GM19035 (cell line): ENCODE data around the gene NHERF2.
"Not testable (repeated sequence)": the region's sequence is repeated elsewhere in the genome, so short reads cannot be mapped to it uniquely, and the experiment has no call there.

Experiments used
- ATAC-seq: cut with Tn5 transposase; IDR thresholded peaks from one replicate; pipeline ENCODE4 v1.9.1; 2021; ENCODE audit not compliant: unreplicated experiment

The NHERF2 gene

GRCh38 chr16:2004795-2005517 lies 21.7 kb upstream of the NHERF2 start:
- no peak for ATAC-seq

- ATAC-seq: no peak
These were observed 21.1 kb upstream of the NHERF2 start for GRCh38 chr16:2005646-2006045.

- ATAC-seq: no peak
These were observed 20.4 kb upstream of the NHERF2 start for GRCh38 chr16:2006317-2006716.

GRCh38 chr16:2007081-2007836 lies 19.4 kb upstream of the NHERF2 start:
- no peak for ATAC-seq

GRCh38 chr16:2008009-2008526 lies 18.6 kb upstream of the NHERF2 start:
- no peak for ATAC-seq

GRCh38 chr16:2008631-2009163 lies 18.0 kb upstream of the NHERF2 start:
- no peak for ATAC-seq

GRCh38 chr16:2009164-2009711 lies 17.5 kb upstream of the NHERF2 start:
- ATAC-seq: peak; percentile 39

- peak; percentile 88 for ATAC-seq
These were observed 16.8 kb upstream of the NHERF2 start, which contains the start of gene ZNF598 for GRCh38 chr16:2009791-2010510. Gene ZNF598 (minus strand): TSS chr16:2009821.

- not testable (repeated sequence) for ATAC-seq
These were observed 15.0 kb upstream of the NHERF2 start for GRCh38 chr16:2011726-2012125.

GRCh38 chr16:2013527-2013926 lies 13.2 kb upstream of the NHERF2 start:
- no peak for ATAC-seq

GRCh38 chr16:2015117-2015946 lies 11.4 kb upstream of the NHERF2 start:
- ATAC-seq: no peak

GRCh38 chr16:2015947-2016208 lies 10.8 kb upstream of the NHERF2 start:
- ATAC-seq: no peak

- no peak for ATAC-seq
These were observed 10.2 kb upstream of the NHERF2 start for GRCh38 chr16:2016407-2016922.

GRCh38 chr16:2019518-2019920 lies 7.2 kb upstream of the NHERF2 start, which contains the start of gene NPW:
Gene NPW (plus strand): TSS chr16:2019785.
- ATAC-seq: no peak

GRCh38 chr16:2019921-2020831 lies 6.5 kb upstream of the NHERF2 start:
- ATAC-seq: no peak

GRCh38 chr16:2022723-2023091 lies 4.0 kb upstream of the NHERF2 start:
- peak; percentile 27 for ATAC-seq

- peak; percentile 68 for ATAC-seq
These were observed 3.3 kb upstream of the NHERF2 start for GRCh38 chr16:2023092-2024031.

GRCh38 chr16:2024032-2024420 lies 2.7 kb upstream of the NHERF2 start:
- ATAC-seq: no peak
